ENCODE data around the gene CHSY1. TPM values are rescaled to one million over a fixed set of nuclear protein-coding genes. Genes with fewer than 3 reads are reported as not detected.

CHSY1 gene
- total and polyA plus RNA-seq, 10 of the 15 experiments (the other 5 are each of a cell fraction or from before 2014, with no cell fraction given): 1.4 to 31.2 (median 10.5) TPM

DNA sequence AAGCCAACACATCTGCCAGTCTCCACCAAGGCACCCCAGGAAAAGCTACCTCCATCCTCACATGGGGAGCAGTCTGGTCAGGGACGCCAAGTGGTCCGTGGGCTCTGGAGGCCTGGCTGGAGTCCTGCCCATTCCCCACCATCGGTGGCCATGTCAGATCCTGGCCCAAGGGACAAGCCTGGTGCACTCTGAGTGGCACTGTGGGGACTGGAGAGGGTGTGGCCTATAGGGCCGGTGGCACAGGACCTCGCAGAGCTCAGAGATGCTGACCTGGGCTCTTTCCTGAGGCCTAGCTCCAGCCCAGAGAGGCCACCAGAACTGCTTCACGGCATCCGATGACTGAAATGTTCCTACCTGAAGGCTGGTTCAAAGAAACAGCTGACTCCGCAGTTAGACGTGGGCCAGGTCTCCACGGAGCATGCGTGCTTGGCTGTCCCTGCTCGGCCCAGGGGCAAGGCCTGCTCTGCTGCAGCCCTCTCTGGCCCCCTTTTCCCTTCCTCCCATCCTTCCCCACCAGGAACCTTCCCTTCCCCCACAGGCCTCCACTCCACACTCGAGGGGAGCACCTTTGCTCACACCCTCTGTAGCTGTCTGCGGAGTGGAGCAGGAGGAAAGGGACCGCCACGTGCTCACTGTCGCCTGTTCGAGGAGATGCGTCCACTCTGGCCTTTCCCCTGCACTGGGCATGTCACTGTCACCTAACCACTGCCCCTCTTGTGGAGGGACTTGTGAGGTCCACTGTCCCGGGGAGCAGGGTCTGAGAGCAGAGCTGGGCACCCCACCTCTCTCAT is 119.3 kb downstream of the CHSY1 start (continued):
- TF ChIP-seq, protein P1, sequence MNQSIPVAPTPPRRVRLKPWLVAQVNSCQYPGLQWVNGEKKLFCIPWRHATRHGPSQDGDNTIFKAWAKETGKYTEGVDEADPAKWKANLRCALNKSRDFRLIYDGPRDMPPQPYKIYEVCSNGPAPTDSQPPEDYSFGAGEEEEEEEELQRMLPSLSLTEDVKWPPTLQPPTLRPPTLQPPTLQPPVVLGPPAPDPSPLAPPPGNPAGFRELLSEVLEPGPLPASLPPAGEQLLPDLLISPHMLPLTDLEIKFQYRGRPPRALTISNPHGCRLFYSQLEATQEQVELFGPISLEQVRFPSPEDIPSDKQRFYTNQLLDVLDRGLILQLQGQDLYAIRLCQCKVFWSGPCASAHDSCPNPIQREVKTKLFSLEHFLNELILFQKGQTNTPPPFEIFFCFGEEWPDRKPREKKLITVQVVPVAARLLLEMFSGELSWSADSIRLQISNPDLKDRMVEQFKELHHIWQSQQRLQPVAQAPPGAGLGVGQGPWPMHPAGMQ (IDR thresholded peaks at IDR 0.05; ENCODE audit: borderline replicate concordance): no peak

DNA sequence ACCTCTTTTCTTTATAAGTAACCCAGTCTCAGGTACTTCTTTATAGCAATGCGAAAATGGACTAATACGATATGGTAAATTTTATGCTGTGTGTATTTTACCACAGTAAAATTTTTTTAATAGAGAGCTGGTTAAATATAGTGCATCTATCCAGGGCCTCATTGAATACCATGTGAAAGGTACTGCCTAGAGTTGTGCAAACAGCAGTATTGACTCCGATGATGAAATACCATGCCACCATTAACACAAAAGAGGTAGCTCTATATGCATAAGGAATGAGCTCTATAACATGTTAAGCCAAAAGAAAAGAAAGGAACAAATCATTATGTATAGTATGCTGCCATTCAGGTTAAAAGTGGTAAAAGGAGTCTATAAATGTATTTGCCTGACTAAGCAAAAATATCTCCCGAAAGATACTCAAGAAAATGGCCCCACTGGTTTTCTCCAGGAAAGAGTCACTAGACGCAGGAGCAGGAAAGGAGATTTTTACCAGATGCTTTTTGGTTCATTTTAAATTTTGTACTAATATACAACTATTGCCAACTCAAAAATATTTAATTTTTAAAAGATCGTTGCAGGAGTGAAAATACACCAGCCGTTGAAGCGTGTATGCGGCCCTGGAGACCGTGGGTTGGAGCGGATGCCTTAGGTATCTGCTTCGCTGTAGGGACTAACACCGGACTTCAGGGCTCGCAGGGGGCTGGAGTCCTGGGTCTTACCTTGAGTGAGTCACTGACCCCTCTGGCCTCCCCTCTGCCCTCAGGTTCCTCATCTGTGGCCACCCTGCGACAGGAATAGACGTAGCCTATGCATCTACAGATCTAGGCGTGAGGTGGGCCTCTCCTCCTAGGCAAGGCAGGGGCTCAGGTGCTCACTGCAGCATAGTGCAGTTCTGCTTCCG is 120.1 kb downstream of the CHSY1 start:
- Histone ChIP-seq H2AFZ (ENCODE audit: control insufficient read depth, low read depth, low read length) (no peak overlapping the region), H3K79me2 (ENCODE audit: control insufficient read depth, insufficient read depth, low read length) (no peaks in the 10 kb centered on the region), H3K27me3 (replicated peaks in 1 of 2; ENCODE audit: control insufficient read depth in 2 of 2, insufficient read depth in 2 of 2, low read length in 1 of 2) (no peaks in the 10 kb centered on the region), H3K4me2 (ENCODE audit: control insufficient read depth, insufficient read depth) (no peak overlapping the region), H3K36me3 (ENCODE audit: control insufficient read depth in 2 of 2, insufficient read depth in 2 of 2, low read length in 1 of 2) (no peaks in the 10 kb centered on the region), H3K9me3 (replicated peaks; ENCODE audit: control insufficient read depth, insufficient read depth, low read length) (peaks cover 2% of the 10 kb centered on the region; the same call in 2 of the 3 replicates), H3K4me1 (ENCODE audit: control insufficient read depth, insufficient read depth, low read length) (peaks cover 44% of the 10 kb centered on the region), H4K20me1 (ENCODE audit: control insufficient read depth, insufficient read depth) (no peaks in the 10 kb centered on the region), H3K27ac (ENCODE audit: control insufficient read depth, insufficient read depth) (no peak overlapping the region), H3K9ac (ENCODE audit: control insufficient read depth, insufficient read depth, low read length) (no peak overlapping the region), H3K4me3 (no peak overlapping the region)
- RAD21 ChIA-PET (ENCODE audit: unreplicated experiment): interaction anchor here (0.6 kb wide), 1 partner anchor 139 kb away, joined by 5 read pairs; no protein-coding TSS in a partner anchor
- intact Hi-C loops (cut with micrococcal nuclease; ENCODE audit: unreplicated experiment) (no loop called here), in situ Hi-C loops (cut with MboI) (no loop called here)
- POLR2A ChIA-PET: no interaction called here
- CTCF ChIA-PET: no interaction called here
- ATAC-seq: no peak
- WGBS (ENCODE audit: insufficient coverage, insufficient replicate concordance, low lambda C conversion rate, missing lambda C conversion rate): 82% methylated on average over 18 of the region's 18 CpGs
- FAIRE-seq: no peak
- no TSS peak for BruUV-seq (replicated peaks)
- DNase-seq (ENCODE audit: low read depth, low spot score): no peak
- SMC1A ChIA-PET (ENCODE audit: uncharacterized antibody, unreplicated experiment): no interaction called here
- TF ChIP-seq SUPT20H (IDR thresholded peaks at IDR 0.05; ENCODE audit: borderline replicate concordance, control insufficient read depth, low read depth, low read length) (no peak), NR2C2 (IDR thresholded peaks at IDR 0.05; ENCODE audit: borderline replicate concordance, control insufficient read depth, insufficient read length, low read depth) (no peak), YBX1 (IDR thresholded peaks at IDR 0.05) (no peak), BRCA1 (IDR thresholded peaks at IDR 0.05; ENCODE audit: low read depth, low read length) (no peak), ZNF274 (IDR thresholded peaks at IDR 0.05; ENCODE audit: insufficient read depth, insufficient read length) (no peak), TCF12 (IDR thresholded peaks at IDR 0.05; ENCODE audit: low read depth, low read length) (no peak), KLF5 (IDR thresholded peaks at IDR 0.05; ENCODE audit: partially characterized antibody) (no peak), MTA3 (IDR thresholded peaks at IDR 0.05; ENCODE audit: borderline replicate concordance, low read length) (no peak), ZNF24 (IDR thresholded peaks at IDR 0.05) (no peak)
- TF ChIP-seq, protein P2, sequence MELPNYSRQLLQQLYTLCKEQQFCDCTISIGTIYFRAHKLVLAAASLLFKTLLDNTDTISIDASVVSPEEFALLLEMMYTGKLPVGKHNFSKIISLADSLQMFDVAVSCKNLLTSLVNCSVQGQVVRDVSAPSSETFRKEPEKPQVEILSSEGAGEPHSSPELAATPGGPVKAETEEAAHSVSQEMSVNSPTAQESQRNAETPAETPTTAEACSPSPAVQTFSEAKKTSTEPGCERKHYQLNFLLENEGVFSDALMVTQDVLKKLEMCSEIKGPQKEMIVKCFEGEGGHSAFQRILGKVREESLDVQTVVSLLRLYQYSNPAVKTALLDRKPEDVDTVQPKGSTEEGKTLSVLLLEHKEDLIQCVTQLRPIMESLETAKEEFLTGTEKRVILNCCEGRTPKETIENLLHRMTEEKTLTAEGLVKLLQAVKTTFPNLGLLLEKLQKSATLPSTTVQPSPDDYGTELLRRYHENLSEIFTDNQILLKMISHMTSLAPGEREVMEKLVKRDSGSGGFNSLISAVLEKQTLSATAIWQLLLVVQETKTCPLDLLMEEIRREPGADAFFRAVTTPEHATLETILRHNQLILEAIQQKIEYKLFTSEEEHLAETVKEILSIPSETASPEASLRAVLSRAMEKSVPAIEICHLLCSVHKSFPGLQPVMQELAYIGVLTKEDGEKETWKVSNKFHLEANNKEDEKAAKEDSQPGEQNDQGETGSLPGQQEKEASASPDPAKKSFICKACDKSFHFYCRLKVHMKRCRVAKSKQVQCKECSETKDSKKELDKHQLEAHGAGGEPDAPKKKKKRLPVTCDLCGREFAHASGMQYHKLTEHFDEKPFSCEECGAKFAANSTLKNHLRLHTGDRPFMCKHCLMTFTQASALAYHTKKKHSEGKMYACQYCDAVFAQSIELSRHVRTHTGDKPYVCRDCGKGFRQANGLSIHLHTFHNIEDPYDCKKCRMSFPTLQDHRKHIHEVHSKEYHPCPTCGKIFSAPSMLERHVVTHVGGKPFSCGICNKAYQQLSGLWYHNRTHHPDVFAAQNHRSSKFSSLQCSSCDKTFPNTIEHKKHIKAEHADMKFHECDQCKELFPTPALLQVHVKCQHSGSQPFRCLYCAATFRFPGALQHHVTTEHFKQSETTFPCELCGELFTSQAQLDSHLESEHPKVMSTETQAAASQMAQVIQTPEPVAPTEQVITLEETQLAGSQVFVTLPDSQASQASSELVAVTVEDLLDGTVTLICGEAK (IDR thresholded peaks at IDR 0.05; ENCODE audit: borderline replicate concordance): no peak
- TF ChIP-seq, protein P3, sequence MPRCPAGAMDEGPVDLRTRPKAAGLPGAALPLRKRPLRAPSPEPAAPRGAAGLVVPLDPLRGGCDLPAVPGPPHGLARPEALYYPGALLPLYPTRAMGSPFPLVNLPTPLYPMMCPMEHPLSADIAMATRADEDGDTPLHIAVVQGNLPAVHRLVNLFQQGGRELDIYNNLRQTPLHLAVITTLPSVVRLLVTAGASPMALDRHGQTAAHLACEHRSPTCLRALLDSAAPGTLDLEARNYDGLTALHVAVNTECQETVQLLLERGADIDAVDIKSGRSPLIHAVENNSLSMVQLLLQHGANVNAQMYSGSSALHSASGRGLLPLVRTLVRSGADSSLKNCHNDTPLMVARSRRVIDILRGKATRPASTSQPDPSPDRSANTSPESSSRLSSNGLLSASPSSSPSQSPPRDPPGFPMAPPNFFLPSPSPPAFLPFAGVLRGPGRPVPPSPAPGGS (IDR thresholded peaks at IDR 0.05; ENCODE audit: borderline replicate concordance, insufficient read depth, low read depth, low read length, poor library complexity, severe bottlenecking): no peak

Data from GM12878 (cell line).